NCI-H345 treated with DMSO at 0.1 percent for 48 hours (cell line): ENCODE measurements around the gene DNAJA3.

Experiments
- DNase-seq: peaks from one replicate; lab custom pipeline; 2025; ENCODE audit not compliant: unreplicated experiment; lab: John Stamatoyannopoulos, UW

The DNAJA3 gene

GRCh38 chr16:4425378-4426020 lies at the start of gene DNAJA3:
Gene DNAJA3 (plus strand): TSS chr16:4425868. CDS start chr16:4425882, 14 bp downstream.
- DNase-seq: peak; percentile 96

DNA sequence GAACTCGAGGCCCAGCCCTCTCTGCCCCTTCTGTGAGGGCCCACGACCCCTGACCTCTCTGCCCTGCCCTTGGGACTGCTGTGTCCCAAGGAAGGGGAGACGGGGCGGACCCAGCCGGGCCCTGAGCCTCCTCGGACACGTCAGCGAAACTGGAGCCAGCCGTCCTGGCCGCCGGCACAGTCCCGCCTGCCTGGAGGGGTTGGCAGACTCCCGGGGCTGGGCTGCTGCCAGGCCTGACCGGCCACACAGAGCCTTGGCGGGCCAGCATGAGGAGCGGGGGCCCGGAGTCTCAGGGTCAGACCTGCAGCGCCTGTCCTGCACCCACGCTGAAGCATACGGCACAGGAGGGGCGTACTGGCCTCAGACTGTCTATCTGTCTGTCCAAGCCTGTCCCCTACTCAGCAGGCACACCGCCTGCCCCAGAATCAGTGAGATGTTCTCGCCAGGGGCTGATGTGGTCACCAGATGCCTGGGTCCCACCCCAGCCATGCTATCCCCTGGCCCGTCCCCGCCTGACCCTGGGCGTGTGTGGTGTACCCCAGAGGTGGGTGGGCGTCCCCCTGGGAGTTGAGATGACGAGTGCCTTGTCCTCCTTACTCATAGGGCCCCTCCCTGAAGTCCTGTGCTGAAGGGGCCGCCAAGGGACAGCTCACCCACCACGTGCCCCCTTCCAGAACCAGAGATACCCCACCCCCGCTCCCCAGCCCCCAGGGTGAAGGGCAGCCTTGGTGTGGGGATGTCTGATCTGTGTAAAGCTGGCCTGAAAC lies 49.4 kb upstream of the DNAJA3 start:
- no peak for DNase-seq

GRCh38 chr16:4376893-4377572 lies 48.6 kb upstream of the DNAJA3 start:
- DNase-seq: no peak

GRCh38 chr16:4377573-4378154 lies 48.0 kb upstream of the DNAJA3 start:
- no peak for DNase-seq

- DNase-seq: no peak
Observed at GRCh38 chr16:4378161-4378666, 47.5 kb upstream of the DNAJA3 start.

DNA sequence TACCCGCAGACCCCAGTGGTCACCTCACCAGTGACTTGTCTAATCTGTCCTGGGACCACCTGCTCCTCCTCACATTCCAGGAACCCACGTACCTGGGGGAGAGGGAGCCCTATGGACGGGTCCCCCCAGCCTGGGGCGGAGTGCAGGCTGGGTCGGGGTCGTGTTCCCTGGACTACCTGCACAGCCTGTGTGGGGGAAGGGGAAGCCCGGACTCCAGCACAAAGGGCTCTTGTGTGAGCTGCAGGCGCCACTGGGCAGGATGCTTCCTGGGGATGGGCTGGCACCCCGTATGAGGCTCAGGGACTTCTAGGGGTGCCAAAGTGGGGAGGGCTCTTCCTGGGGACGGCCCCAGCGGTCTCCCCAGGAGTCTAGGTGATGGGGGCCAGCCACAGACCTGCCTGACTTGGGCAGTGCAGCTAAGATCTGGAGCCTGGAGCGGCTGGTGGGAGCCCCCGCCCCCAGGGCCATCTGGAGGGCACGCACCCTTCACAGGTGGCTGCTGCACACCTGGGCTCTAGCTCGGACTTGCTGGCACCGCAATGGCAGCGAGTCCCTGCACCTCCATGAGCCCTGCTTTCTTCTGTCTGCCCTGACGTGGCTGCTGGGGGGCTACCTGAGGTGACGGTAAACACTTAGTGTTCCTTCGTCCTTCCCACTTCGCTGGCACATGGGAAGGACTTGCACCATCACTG lies 46.5 kb upstream of the DNAJA3 start:
- DNase-seq: no peak

- DNase-seq: no peak
Observed at GRCh38 chr16:4380119-4381063, 45.3 kb upstream of the DNAJA3 start.

- DNase-seq: no peak
Observed at GRCh38 chr16:4381072-4381934, 44.4 kb upstream of the DNAJA3 start.

DNA sequence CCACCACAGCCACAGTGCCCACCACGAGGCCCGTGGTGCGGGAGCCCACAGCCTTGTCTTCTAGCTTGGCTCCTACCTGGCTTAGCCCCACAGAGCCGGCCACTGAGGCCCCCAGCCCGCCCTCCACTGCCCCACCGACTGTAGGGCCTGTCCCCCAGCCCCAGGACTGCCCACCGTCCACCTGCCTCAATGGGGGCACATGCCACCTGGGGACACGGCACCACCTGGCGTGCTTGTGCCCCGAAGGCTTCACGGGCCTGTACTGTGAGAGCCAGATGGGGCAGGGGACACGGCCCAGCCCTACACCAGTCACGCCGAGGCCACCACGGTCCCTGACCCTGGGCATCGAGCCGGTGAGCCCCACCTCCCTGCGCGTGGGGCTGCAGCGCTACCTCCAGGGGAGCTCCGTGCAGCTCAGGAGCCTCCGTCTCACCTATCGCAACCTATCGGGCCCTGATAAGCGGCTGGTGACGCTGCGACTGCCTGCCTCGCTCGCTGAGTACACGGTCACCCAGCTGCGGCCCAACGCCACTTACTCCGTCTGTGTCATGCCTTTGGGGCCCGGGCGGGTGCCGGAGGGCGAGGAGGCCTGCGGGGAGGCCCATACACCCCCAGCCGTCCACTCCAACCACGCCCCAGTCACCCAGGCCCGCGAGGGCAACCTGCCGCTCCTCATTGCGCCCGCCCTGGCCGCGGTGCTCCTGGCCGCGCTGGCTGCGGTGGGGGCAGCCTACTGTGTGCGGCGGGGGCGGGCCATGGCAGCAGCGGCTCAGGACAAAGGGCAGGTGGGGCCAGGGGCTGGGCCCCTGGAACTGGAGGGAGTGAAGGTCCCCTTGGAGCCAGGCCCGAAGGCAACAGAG lies 43.5 kb upstream of the DNAJA3 start:
- DNase-seq: no peak

- no peak for DNase-seq
Observed at GRCh38 chr16:4382795-4383357, 42.8 kb upstream of the DNAJA3 start.

GRCh38 chr16:4383591-4384444 lies 41.9 kb upstream of the DNAJA3 start:
- no peak for DNase-seq

GRCh38 chr16:4384509-4384942 lies 41.1 kb upstream of the DNAJA3 start:
- no peak for DNase-seq

DNA sequence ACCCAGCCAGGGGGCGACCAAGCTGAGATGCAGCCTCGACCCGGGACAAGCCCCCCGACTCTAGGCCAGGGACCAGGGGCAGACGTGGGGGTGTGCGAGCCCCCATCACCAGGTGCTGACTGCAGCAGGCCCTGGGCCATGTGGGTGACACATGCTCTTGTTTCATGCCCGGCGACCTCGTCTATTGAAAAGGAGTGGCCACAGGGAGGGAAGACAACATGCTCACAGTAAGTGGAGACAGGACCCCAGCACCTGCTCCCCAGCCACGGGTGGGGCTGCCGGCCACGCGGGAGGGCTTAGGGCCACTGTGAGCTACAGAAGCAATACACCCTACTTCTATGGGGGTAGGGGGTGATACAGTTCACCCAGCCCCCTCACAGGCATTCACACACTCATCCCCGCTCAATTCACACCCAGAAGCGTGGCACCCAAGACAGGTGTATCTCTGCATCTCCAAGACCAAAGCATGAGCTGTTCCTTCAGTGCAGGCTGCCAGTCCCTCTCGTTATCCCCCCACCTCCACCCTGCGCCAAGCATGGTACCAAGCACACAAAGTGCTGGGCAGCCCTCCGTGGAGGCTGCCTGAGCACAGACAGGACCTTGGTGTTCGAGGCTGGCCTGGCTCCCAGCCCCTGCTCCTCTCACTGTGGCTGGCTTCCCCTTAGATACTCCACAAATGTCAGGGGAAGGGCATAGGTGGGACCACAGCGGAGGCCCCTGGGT lies 40.4 kb upstream of the DNAJA3 start:
- DNase-seq: no peak

DNA sequence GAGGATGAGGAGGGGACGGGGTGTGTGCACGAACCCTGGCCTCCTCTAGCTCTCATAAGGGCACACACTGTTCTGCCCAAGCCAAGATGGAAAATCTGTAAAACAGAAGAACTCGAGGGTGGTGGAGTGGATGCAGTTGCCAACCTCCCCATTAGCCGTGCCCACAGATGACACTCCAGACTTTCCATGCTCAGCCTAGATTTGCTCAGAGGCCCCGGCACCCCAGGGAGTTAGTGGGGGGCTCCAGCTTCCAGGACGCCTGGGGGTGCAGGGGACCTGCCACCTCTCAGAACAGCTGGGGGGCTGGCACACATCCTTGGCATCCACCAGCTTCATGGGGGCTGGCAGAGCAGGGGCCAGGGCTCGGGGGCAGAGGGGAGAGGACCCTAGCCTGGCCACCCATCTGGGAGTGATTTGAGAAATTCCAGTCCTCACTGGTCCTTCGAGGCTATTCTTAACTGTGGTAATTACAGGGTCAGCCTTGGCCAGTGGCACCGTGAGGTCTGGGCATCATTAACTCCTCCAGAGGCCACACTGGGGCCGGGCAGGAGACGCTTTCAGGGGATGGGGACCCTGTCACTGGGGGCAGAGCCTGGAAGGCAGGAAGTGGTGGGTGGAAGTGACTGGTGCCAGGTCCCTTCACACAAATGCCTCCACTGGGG lies 39.7 kb upstream of the DNAJA3 start:
- no peak for DNase-seq

- no peak for DNase-seq
Observed at GRCh38 chr16:4386451-4386805, 39.2 kb upstream of the DNAJA3 start.
